GM21367 (cell line): Measurements from ENCODE around the gene TTLL8.
"Not testable (repeated sequence)": the region's sequence is repeated elsewhere in the genome, so short reads cannot be mapped to it uniquely, and the experiment has no call there.

Experiments
- ATAC-seq: cut with Tn5 transposase; IDR thresholded peaks from one replicate; pipeline ENCODE4 v1.9.1; 2021; ENCODE audit not compliant: unreplicated experiment

The TTLL8 gene

GRCh38 chr22:49992921-49993648 lies 65.0 kb downstream of the TTLL8 start:
- no peak for ATAC-seq

- no peak for ATAC-seq
Observed at GRCh38 chr22:49991907-49992533, 66.1 kb downstream of the TTLL8 start.

- ATAC-seq, result no peak
Observed at GRCh38 chr22:49991167-49991566, 66.9 kb downstream of the TTLL8 start.

GRCh38 chr22:49989826-49990225 lies 68.3 kb downstream of the TTLL8 start:
- not testable (repeated sequence) for ATAC-seq

GRCh38 chr22:49986325-49986724 lies 71.8 kb downstream of the TTLL8 start:
- ATAC-seq, result no peak

- ATAC-seq, result no peak
Observed at GRCh38 chr22:49983148-49984042, 74.7 kb downstream of the TTLL8 start.

- not testable (repeated sequence) for ATAC-seq
Observed at GRCh38 chr22:49981799-49982198, 76.3 kb downstream of the TTLL8 start.

GRCh38 chr22:49979587-49980264 lies 78.4 kb downstream of the TTLL8 start:
- no peak for ATAC-seq

GRCh38 chr22:49977578-49977977 lies 80.5 kb downstream of the TTLL8 start:
- no peak for ATAC-seq

- no peak for ATAC-seq
Observed at GRCh38 chr22:49976439-49977175, 81.5 kb downstream of the TTLL8 start.

GRCh38 chr22:49975543-49976389 lies 82.3 kb downstream of the TTLL8 start:
- ATAC-seq, result no peak

- ATAC-seq, result no peak
Observed at GRCh38 chr22:49973018-49973961, 84.8 kb downstream of the TTLL8 start.

- no peak for ATAC-seq
Observed at GRCh38 chr22:49972163-49973017, 85.7 kb downstream of the TTLL8 start.

GRCh38 chr22:49971232-49972162 lies 86.6 kb downstream of the TTLL8 start:
- ATAC-seq, result peak; percentile 25

- ATAC-seq, result peak; percentile 37
Observed at GRCh38 chr22:49970528-49971231, 87.4 kb downstream of the TTLL8 start.
